Mucosa of rectum (tissue), 2 donors: ENCODE measurements around the gene SPTBN4.

ENCODE experiments used
- H3K27ac ChIP-seq, 2 donors: one replicate each; pipeline ENCODE4 v1.7.0; 2013; ENCODE audit warnings: inconsistent platforms in 2 of 2, low read depth in 2 of 2, low read length in 2 of 2
- H3K27me3 ChIP-seq, 2 donors: one replicate each; pipeline ENCODE4 v1.7.0; 2013; ENCODE audit warnings: low read length in 2 of 2; ENCODE audit not compliant: control insufficient read depth in 2 of 2, insufficient read depth in 2 of 2
- H3K36me3 ChIP-seq, 2 donors: one replicate each; pipeline ENCODE4 v1.7.0; 2013; ENCODE audit warnings: low read length in 2 of 2; ENCODE audit not compliant: control insufficient read depth in 2 of 2, insufficient read depth in 2 of 2
- H3K4me1 ChIP-seq, 2 donors: one replicate each; pipeline ENCODE4 v1.7.0; 2013; ENCODE audit warnings: low read length in 2 of 2, mild to moderate bottlenecking in 1 of 2; ENCODE audit not compliant: control insufficient read depth in 2 of 2, insufficient read depth in 2 of 2
- H3K4me3 ChIP-seq, 2 donors: one replicate each; pipeline ENCODE4 v1.7.0; 2013; ENCODE audit warnings: low read length in 2 of 2
- H3K9ac ChIP-seq, 2 donors: one replicate each; pipeline ENCODE4 v1.7.0; 2013; ENCODE audit warnings: low read length in 2 of 2, low read depth in 1 of 2, mild to moderate bottlenecking in 1 of 2
- H3K9me3 ChIP-seq, 2 donors: one replicate each; pipeline ENCODE4 v1.7.0; 2013; ENCODE audit warnings: low read length in 2 of 2; ENCODE audit not compliant: control insufficient read depth in 2 of 2
- donor health status: healthy.
- donor health status: Normal muscosa, but diverticular disease.

The SPTBN4 gene

DNA sequence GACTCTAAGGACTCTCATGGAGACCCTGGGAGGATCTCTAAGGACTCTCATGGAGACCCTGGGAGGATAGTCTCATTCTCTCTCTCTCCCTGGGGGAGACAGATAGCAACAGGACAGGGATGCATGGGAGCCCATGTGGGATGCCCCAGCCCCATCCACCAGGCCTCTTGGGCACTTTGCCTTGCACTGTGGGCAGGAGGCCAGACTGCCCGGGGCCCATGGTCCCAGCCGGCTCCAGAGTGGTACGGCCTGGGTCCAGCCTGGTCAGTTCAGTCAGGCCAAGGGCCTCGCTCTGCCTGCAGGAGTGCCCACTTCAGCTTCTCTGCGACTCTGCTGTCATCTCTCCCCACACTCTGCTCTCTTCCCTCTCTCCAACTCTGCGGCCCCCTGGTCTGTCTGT lies 61.3 kb downstream of the SPTBN4 start:
- no peaks in the 10 kb centered on the region for H3K36me3 ChIP-seq
- H3K9ac ChIP-seq: no peak overlapping the region
- peaks cover 0 to 8% of the 10 kb centered on the region in 2 donors for H3K27me3 ChIP-seq
- no peak overlapping the region for H3K4me3 ChIP-seq
- H3K27ac ChIP-seq: no peak overlapping the region
- no peaks in the 10 kb centered on the region for H3K9me3 ChIP-seq
- H3K4me1 ChIP-seq: peaks cover 4 to 6% of the 10 kb centered on the region in 2 donors

DNA sequence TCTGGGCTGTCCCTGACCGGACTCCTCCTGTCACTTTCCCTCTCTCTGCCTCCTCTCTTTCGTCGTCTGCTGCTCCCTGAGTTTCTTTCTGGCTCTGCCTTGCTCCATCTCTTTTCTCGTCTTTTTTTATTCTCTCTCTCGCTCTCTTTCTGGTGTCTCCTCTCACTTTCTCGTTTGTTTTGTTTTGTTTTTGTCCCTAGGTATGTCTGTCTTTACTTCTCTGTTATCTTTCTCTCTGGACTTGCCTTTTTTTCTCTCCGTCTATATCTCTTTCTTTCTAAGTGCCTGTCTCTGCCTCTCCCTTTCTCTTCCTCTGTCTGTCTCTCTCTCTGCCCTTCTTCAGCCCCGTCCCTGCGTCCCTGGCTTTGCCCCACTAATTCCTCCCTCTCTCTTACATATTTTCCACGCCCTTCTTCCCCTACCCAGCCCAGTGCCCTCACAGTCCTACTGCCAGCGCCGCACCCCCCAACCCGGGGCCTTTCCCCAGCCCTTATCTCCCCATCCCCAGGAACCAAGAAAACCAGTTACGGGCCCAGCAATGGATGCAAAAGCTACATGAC lies 61.8 kb downstream of the SPTBN4 start:
- H3K4me3 ChIP-seq: peak overlapping the region; percentile 51 to 71
- H3K9ac ChIP-seq: no peak overlapping the region
- peaks cover 0 to 8% of the 10 kb centered on the region in 2 donors for H3K27me3 ChIP-seq
- H3K4me1 ChIP-seq: peaks cover 4 to 6% of the 10 kb centered on the region in 2 donors
- H3K36me3 ChIP-seq: no peaks in the 10 kb centered on the region
- no peak overlapping the region for H3K27ac ChIP-seq
- H3K9me3 ChIP-seq: no peaks in the 10 kb centered on the region

DNA sequence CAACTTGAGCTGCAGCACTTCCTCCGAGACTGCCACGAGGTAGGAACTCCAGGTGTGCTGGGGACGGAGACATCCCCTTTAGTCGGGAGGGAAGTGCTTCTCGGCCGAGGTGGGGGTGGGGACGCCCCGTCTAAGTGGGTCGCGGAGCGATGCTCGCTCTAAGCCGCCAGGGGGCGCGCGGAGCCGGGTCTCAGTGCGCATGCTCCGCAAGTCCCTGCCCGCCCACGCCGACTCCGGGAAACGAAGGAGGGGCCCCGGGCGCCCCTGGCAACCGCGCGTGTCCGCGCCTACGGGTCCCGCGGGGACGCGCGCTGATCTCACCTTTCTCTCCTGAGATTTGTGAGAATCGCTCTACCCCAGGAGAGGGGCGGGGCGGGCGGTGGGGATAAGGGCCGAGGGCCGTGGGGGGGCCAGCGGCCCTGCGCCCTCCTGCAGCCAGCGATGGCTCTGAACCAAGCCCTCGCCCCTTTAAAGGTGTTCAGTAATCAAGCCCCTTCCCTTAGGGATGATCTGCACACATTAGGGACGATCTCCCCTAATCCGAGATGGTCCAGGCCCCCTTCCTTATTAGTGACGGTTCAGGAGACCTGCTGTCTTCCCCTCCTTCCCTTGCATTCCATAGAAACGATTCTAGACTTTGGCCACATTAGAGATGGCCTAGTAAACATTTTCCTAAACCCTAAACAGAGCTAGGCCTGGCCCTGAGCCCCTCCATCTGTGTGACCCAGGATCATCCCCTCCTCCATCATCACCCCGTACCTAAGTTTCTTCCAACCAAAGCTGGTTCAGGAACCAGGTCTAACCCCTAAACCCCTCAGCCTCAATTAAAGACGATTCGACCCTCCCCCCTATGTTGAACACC lies 62.5 kb downstream of the SPTBN4 start:
- H3K27ac ChIP-seq: no peak overlapping the region
- H3K9me3 ChIP-seq: no peaks in the 10 kb centered on the region
- H3K4me1 ChIP-seq: peaks cover 4 to 6% of the 10 kb centered on the region in 2 donors
- H3K9ac ChIP-seq: peak overlapping the region in 1 of 2 donors; percentile 38
- peaks cover 0 to 8% of the 10 kb centered on the region in 2 donors for H3K27me3 ChIP-seq
- H3K36me3 ChIP-seq: no peaks in the 10 kb centered on the region
- H3K4me3 ChIP-seq: peak overlapping the region; percentile 51 to 71

DNA sequence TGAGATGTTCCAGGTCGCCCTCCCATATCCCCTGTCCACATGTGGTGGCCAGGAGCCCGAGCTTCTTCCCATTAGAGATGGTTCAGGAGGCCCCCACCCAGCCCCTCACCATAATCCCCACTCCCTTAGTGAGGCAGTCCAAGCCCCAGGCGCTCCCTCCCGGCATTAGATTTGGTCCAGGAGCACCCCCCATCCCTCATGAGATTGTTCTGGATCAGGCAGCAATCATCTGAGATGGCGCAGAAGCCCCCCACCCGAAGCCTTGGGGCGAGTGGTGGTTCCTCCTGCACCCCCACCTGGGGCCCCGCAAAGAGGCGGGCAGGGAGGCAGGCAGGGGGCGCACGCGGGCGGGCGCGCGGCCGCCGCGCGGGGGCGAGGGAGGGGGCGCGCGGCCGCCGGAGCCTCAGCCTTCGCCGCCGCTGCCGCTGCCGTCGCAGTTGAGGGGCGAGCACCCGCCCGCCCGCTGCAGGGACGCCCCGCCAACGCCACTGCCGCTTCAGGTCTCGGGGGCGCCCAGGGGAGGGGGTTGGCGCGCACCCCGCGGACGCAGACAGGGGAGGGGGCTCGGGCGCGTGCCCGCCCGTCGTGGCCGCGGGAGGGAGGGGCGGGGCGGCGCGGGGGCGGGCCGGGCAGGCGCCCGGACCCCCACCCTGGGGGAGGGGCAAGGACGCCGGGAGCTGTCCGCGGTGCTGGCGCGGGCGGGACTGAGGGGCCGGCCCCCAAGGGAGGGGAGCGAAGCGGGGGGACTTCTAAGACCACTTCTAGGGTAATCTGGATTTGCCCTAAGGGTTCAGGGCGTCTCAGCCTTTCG lies 63.5 kb downstream of the SPTBN4 start:
- H3K27ac ChIP-seq: no peak overlapping the region
- no peak overlapping the region for H3K9ac ChIP-seq
- H3K27me3 ChIP-seq: peaks cover 0 to 8% of the 10 kb centered on the region in 2 donors
- no peaks in the 10 kb centered on the region for H3K36me3 ChIP-seq
- H3K9me3 ChIP-seq: no peaks in the 10 kb centered on the region
- no peak overlapping the region for H3K4me3 ChIP-seq
- H3K4me1 ChIP-seq: peaks cover 4 to 6% of the 10 kb centered on the region in 2 donors

DNA sequence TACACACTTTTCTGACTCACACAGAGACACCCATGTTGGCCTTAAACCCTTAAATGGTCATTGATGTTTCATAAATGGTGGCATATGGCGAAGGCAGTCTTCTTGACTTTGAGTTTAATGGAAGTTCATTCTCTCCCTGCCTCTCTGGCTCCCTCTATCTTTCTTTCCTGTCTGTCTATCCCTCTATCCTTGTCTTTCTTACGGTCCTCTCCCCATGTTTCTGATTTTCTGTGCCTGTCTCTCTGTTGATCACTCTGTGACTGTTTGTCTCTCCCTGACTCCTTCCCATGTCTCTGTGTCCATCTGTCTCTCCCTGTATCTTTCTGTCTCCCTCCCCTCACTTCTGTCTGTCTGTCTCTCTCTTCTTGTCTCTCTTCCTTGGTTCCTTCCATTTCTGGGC lies 66.7 kb downstream of the SPTBN4 start:
- H3K4me1 ChIP-seq: peaks cover 4 to 6% of the 10 kb centered on the region in 2 donors
- no peaks in the 10 kb centered on the region for H3K9me3 ChIP-seq
- H3K4me3 ChIP-seq: no peak overlapping the region
- H3K27ac ChIP-seq: no peak overlapping the region
- H3K9ac ChIP-seq: no peak overlapping the region
- no peaks in the 10 kb centered on the region for H3K36me3 ChIP-seq
- H3K27me3 ChIP-seq: peaks cover 0 to 8% of the 10 kb centered on the region in 2 donors

DNA sequence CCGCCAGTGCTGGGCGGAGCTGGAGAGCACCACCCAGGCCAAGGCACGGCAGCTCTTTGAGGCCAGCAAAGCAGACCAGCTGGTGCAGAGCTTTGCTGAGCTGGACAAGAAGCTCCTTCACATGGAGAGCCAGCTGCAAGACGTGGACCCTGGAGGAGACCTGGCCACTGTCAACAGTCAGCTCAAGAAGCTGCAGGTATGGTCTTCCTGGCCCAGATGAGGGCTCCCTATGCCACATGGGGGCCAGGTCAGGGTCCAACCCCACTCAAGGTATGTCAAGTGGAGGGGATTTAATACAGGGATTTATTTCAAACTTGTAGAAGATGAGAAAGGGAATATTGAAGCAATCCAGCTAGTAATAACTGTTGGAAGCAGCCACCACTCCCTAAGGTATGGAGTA lies 67.3 kb downstream of the SPTBN4 start:
- Histone ChIP-seq H3K9ac (no peak overlapping the region), H3K9me3 (no peaks in the 10 kb centered on the region), H3K36me3 (no peaks in the 10 kb centered on the region), H3K27me3 (peaks cover 0 to 8% of the 10 kb centered on the region in 2 donors), H3K4me3 (no peak overlapping the region), H3K4me1 (peaks cover 4 to 6% of the 10 kb centered on the region in 2 donors), H3K27ac (no peak overlapping the region)

DNA sequence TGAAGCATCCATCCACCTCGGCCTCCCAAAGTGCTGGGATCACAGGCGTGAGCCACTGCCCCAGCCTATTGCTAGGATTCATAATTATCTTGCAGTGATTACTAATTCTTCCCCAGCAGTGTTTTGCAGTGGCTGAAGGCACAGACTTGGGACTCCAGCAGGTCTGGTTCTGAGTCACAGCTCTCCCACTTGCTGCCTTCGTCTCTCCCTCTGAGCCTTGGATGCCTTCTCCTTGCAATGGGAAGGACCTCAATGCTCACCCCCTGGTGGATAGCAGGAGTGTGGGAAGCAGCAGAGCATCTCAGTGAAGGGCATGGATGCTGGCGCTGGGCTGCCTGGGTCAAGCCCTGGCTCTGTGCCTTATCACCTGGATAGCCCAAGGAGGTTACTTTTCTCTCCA lies 72.3 kb downstream of the SPTBN4 start:
- H3K4me1 ChIP-seq: peaks cover 0 to 2% of the 10 kb centered on the region in 2 donors
- H3K36me3 ChIP-seq: no peaks in the 10 kb centered on the region
- H3K27ac ChIP-seq: no peak overlapping the region
- no peaks in the 10 kb centered on the region for H3K9me3 ChIP-seq
- no peak overlapping the region for H3K4me3 ChIP-seq
- H3K27me3 ChIP-seq: no peaks in the 10 kb centered on the region
- no peak overlapping the region for H3K9ac ChIP-seq

DNA sequence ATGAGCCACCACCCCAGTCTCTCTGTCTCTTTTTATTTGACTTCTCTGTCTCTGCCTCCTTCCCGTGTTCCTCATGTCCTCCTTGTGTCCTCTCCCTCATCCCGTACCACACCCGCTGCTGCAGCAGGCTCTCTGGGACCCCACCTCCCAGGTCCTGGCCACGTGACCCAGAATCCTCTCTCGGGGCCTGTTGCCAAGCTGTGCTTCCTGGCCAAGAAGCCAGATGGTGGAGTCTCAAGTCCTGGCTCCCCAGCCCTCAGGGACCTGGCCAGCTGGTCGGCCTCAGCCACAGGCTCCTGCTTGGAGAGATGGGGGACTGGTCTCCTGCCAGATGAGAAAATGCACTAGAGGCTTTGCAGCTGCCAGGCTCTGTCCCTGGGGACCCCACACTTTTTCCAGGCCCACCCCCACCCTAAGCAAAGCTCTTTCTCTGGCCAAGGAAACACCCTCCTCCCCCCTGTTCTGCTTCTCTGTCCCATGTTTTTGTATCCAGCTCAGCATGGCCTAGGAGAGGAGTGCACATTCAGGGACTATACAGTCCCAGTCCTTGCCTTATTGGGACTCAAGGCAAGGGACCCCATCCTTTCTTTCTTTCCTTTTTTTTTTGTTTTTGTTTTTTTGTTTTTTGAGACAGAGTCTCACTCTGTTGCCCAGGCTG lies 75.5 kb downstream of the SPTBN4 start:
- Histone ChIP-seq H3K9ac (no peak overlapping the region), H3K9me3 (no peaks in the 10 kb centered on the region), H3K4me3 (no peak overlapping the region), H3K4me1 (peaks cover 0 to 2% of the 10 kb centered on the region in 2 donors), H3K27me3 (no peaks in the 10 kb centered on the region), H3K36me3 (no peaks in the 10 kb centered on the region), H3K27ac (no peak overlapping the region)

DNA sequence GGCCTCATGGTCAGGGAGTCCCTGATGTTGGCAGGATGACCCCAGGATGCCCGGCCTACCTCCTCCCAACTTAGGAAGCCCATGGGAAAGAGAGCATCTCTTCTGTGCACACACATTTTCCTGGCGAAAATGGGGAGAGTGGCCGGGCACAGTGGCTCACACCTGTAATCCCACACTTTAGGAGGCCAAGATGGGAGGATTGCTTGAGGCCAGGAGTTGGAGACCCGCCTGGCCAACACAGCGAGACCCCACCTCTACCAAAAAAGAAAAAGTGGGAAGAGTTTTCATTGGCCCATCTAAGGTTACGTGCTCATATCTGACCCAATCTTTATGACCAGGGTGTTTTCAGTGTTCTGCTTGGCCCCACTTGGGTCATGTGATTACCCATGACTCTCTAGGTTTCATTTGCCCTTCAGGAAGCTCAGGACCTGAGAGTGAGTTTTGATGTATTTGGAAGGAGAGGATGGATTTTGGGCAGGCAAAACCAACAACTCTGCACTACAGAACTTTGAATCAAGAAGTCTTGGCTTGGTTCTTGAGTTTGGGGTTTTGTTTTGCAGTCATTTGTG lies 76.3 kb downstream of the SPTBN4 start:
- no peak overlapping the region for H3K4me3 ChIP-seq
- no peaks in the 10 kb centered on the region for H3K9me3 ChIP-seq
- H3K27ac ChIP-seq: no peak overlapping the region
- no peak overlapping the region for H3K9ac ChIP-seq
- no peaks in the 10 kb centered on the region for H3K27me3 ChIP-seq
- peaks cover 0 to 2% of the 10 kb centered on the region in 2 donors for H3K4me1 ChIP-seq
- H3K36me3 ChIP-seq: no peaks in the 10 kb centered on the region
